Caco-2 (cell line): ENCODE data around the gene NINJ2. TPM values are rescaled to one million over a fixed set of nuclear protein-coding genes. Genes with fewer than 3 reads are reported as not detected.
A peak's percentile ranks its signal among the peaks of the same experiment; 100 is the strongest.

Source experiments
- BruUV-seq: library from RNA; stranded (reverse); fragments of 400-500 nt; replicated peaks from 2 replicates; lab custom pipeline; 2021; lab: Mats Ljungman, UMichigan
- CTCF ChIA-PET: fragments of 300-600 bp; sonication (Branson Sonifier 250); formaldehyde crosslinking; loops from one replicate; lab custom pipeline; 2022; ENCODE audit warnings: antibody characterized with exemption; lab: Charles Lee
- POLR2A ChIA-PET: fragments of 300-600 bp; sonication (Branson Sonifier 250); formaldehyde crosslinking; loops from one replicate; lab custom pipeline; 2022; ENCODE audit warnings: antibody characterized with exemption; lab: Charles Lee
- DNase-seq, 2 experiments: peaks; one replicate each; pipeline versions ENCODE4 v3.0.0 to v3.0.0-alpha.2; 2020 to 2022
- H3K27me3 ChIP-seq: replicated peaks from 2 replicates; pipeline ENCODE4 v1.6.0; 2011; ENCODE audit warnings: low read length; ENCODE audit not compliant: control insufficient read depth, insufficient read depth
- H3K36me3 ChIP-seq: 2 replicates; pipeline ENCODE4 v1.5.1; 2011; ENCODE audit warnings: low read length; ENCODE audit not compliant: control insufficient read depth, insufficient read depth
- H3K4me1 ChIP-seq: fragments of 250-450 bp; sonication (Bioruptor Pico); 2 replicates; pipeline ENCODE4 v1.5.1; 2020; ENCODE audit warnings: mild to moderate bottlenecking
- H3K4me3 ChIP-seq: 2 replicates; pipeline ENCODE4 v1.5.1; 2011; ENCODE audit warnings: low read depth, mild to moderate bottlenecking, control low read depth, low read length
- H3K9me3 ChIP-seq: fragments of 250-450 bp; sonication (Bioruptor Pico); 2 replicates; pipeline ENCODE4 v1.5.1; 2020; ENCODE audit warnings: mild to moderate bottlenecking, moderate library complexity
- H3K27ac Mint-ChIP-seq: one replicate; pipeline ENCODE4 v1.8.0; 2022; ENCODE audit warnings: mixed read lengths; ENCODE audit not compliant: unreplicated experiment
- H3K27me3 Mint-ChIP-seq: one replicate; pipeline ENCODE4 v1.8.0; 2022; ENCODE audit warnings: mixed read lengths; ENCODE audit not compliant: insufficient read depth, unreplicated experiment
- H3K36me3 Mint-ChIP-seq: one replicate; pipeline ENCODE4 v1.8.0; 2022; ENCODE audit warnings: mild to moderate bottlenecking, mixed read lengths; ENCODE audit not compliant: insufficient read depth, unreplicated experiment
- H3K4me1 Mint-ChIP-seq: one replicate; pipeline ENCODE4 v1.8.0; 2022; ENCODE audit warnings: low read depth, mixed read lengths; ENCODE audit not compliant: unreplicated experiment
- H3K4me3 Mint-ChIP-seq: one replicate; pipeline ENCODE4 v1.8.0; 2022; ENCODE audit warnings: mild to moderate bottlenecking, moderate library complexity, mixed read lengths; ENCODE audit not compliant: unreplicated experiment
- H3K9me3 Mint-ChIP-seq: one replicate; pipeline ENCODE4 v1.8.0; 2022; ENCODE audit warnings: mixed read lengths; ENCODE audit not compliant: unreplicated experiment
- CTCF ChIP-seq, 2 experiments: fragments of 200-600 bp in 1 of 2; IDR thresholded peaks; 1 replicate in 1 of 2; 2 replicates in 1 of 2; pipeline versions ENCODE4 v1.5.1 to v1.8.0; 2011 to 2022; ENCODE audit warnings: antibody characterized with exemption in 1 of 2, control low read depth in 1 of 2, inconsistent platforms in 1 of 2, low read depth in 1 of 2, low read length in 1 of 2, mild to moderate bottlenecking in 1 of 2, moderate library complexity in 1 of 2; ENCODE audit not compliant: insufficient read depth in 1 of 2, severe bottlenecking in 1 of 2, unreplicated experiment in 1 of 2
- intact Hi-C: fragments of 100-400 bp; cut with micrococcal nuclease; formaldehyde crosslinking; loops from one replicate; pipeline ENCODE4 v1.10.0; 2022; ENCODE audit not compliant: unreplicated experiment
- total RNA-seq: library from RNA; stranded (reverse); gene quantifications from 2 replicates; pipeline ENCODE4 v1.2.3, GENCODE V29; 2022

NINJ2 gene
- total RNA-seq, 1 experiment from 2014 or later = 7.0 TPM

- H3K36me3 ChIP-seq = no peaks in the 10 kb centered on the region
- no peaks in the 10 kb centered on the region for H3K9me3 Mint-ChIP-seq
- H3K36me3 Mint-ChIP-seq = no peaks in the 10 kb centered on the region
- POLR2A ChIA-PET = no interaction called here
- no peak overlapping the region for H3K4me3 ChIP-seq
- no peak overlapping the region for H3K4me3 Mint-ChIP-seq
- intact Hi-C loops = no loop called here
- H3K4me1 Mint-ChIP-seq = peaks cover 6% of the 10 kb centered on the region
- no peak for TF ChIP-seq CTCF (IDR thresholded peaks at IDR 0.05; ENCODE audit: insufficient read depth in 1 of 2, low read depth in 1 of 2, low read length in 1 of 2, severe bottlenecking in 1 of 2, unreplicated experiment in 1 of 2)
- no peak overlapping the region for H3K27ac Mint-ChIP-seq
- H3K4me1 ChIP-seq = no peaks in the 10 kb centered on the region
- H3K27me3 Mint-ChIP-seq = no peaks in the 10 kb centered on the region
- peak in 1 of 2 experiments; percentile 35 for DNase-seq
- H3K27me3 ChIP-seq = no peaks in the 10 kb centered on the region
- no TSS peak for BruUV-seq
- no peaks in the 10 kb centered on the region for H3K9me3 ChIP-seq
- CTCF ChIA-PET = interaction anchor here (0.7 kb wide), 1 partner anchor 29 kb away, joined by 3 read pairs; no protein-coding TSS in a partner anchor
These were observed 63.5 kb downstream of the NINJ2 start for GRCh38 chr12:599756-600155.

DNA sequence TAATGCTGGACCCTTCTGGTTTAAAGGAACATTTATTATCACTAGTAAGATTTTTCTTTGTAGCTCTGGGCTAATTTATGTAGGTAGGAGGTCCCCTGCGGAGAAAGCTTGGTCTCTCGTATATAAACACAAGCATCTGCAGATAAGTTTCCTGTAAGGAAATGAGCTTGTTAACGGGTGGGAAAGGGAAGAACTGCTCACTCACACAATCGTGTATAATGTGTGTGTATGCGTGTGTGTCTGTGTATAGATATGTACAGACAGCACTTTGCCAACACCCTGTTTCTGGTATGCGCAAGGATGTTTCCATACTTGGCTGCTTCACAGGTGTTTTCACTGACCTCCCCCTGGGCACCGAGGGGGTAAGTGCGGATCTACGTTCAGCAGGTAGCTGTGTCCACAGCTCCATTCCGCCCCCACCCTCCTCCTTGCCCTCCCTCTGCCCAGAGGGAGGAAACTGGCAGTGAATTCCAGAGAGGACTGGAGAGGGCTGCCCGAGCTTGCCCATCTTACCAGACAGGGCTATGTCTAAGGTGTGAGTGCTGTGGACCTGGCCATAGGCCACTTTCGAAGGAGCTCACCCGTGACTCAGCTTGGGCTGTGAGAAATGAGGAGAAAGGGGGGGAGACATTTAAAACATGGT is 65.2 kb downstream of the NINJ2 start:
- H3K9me3 Mint-ChIP-seq = no peaks in the 10 kb centered on the region
- peak in 1 of 2 experiments; percentile 26 for DNase-seq
- Histone ChIP-seq H3K4me3 (no peak overlapping the region), H3K9me3 (no peaks in the 10 kb centered on the region), H3K27me3 (no peaks in the 10 kb centered on the region), H3K4me1 (no peaks in the 10 kb centered on the region), H3K36me3 (no peaks in the 10 kb centered on the region)
- TF ChIP-seq CTCF (IDR thresholded peaks at IDR 0.05; ENCODE audit: insufficient read depth in 1 of 2, low read depth in 1 of 2, low read length in 1 of 2, severe bottlenecking in 1 of 2, unreplicated experiment in 1 of 2) = no peak
- POLR2A ChIA-PET = no interaction called here
- no peak overlapping the region for H3K27ac Mint-ChIP-seq
- CTCF ChIA-PET = no interaction called here
- H3K4me3 Mint-ChIP-seq = no peak overlapping the region
- H3K4me1 Mint-ChIP-seq = peaks cover 6% of the 10 kb centered on the region
- H3K27me3 Mint-ChIP-seq = no peaks in the 10 kb centered on the region
- H3K36me3 Mint-ChIP-seq = no peaks in the 10 kb centered on the region
- intact Hi-C loops = no loop called here
- BruUV-seq = no TSS peak

- POLR2A ChIA-PET = no interaction called here
- no peaks in the 10 kb centered on the region for H3K27me3 ChIP-seq
- no peak overlapping the region for H3K27ac Mint-ChIP-seq
- no peaks in the 10 kb centered on the region for H3K27me3 Mint-ChIP-seq
- DNase-seq = peak in 1 of 2 experiments; percentile 28
- H3K9me3 Mint-ChIP-seq = no peaks in the 10 kb centered on the region
- H3K4me1 Mint-ChIP-seq = peaks cover 6% of the 10 kb centered on the region
- no peaks in the 10 kb centered on the region; the same call in 1 of the 2 replicates for H3K4me1 ChIP-seq
- peaks cover 5% of the 10 kb centered on the region; the same call in 1 of the 2 replicates for H3K9me3 ChIP-seq
- intact Hi-C loops = no loop called here
- no peak overlapping the region for H3K4me3 Mint-ChIP-seq
- no TSS peak for BruUV-seq
- no peak overlapping the region for H3K4me3 ChIP-seq
- no peak for TF ChIP-seq CTCF (IDR thresholded peaks at IDR 0.05; ENCODE audit: insufficient read depth in 1 of 2, low read depth in 1 of 2, low read length in 1 of 2, severe bottlenecking in 1 of 2, unreplicated experiment in 1 of 2)
- CTCF ChIA-PET = interaction anchor here (0.8 kb wide), 1 partner anchor 18 kb away, joined by 3 read pairs; no protein-coding TSS in a partner anchor
- H3K36me3 Mint-ChIP-seq = no peaks in the 10 kb centered on the region
- no peaks in the 10 kb centered on the region for H3K36me3 ChIP-seq
These were observed 69.6 kb downstream of the NINJ2 start for GRCh38 chr12:593396-594270.
